Measurements from ENCODE around the gene TRIM66. TPM values are rescaled to one million over a fixed set of nuclear protein-coding genes. Genes with fewer than 3 reads are reported as not detected.

TRIM66 gene
- total RNA-seq, 1 donor from 2014 or later: 5.9 TPM

DNA sequence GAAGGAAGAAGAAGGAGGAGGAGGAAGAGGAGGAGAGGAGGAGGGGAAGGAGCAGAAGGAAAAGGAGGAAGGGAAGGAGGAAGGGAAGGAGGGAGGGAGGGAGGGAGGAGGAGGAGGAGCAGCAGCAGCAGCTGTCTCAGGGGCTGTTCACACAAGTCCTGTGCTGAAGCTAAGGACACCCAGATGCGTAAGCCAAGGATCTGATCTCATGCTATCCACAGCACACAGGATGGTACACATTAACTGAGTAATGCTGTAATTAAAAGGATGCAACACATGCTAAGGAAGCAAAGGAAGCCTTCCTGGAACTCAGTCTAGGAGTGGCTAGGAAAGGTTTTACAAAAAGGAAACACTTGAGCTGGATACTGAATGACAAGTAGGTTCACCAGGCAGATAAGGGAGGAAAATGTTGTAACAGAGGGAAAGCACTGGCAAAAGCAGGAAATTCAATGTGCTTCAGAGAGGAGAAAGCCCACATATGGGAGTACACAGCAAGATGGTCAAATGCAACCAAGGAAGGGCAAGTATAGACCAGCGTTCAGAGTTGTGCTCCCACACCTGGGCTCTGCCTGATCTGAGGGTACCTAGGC lies 32.0 kb downstream of the TRIM66 start:
- no peak for TF ChIP-seq CTCF (IDR thresholded peaks at IDR 0.05)
- peaks cover 7% of the 10 kb centered on the region for H3K36me3 Mint-ChIP-seq (ENCODE audit: low read depth)
- no peaks in the 10 kb centered on the region for H3K9me3 Mint-ChIP-seq (ENCODE audit: low read depth)
- H3K27ac Mint-ChIP-seq (ENCODE audit: unreplicated experiment): peak overlapping the region; percentile 59
- peaks cover 12% of the 10 kb centered on the region for H3K4me1 Mint-ChIP-seq (ENCODE audit: low read depth)
- no peak for DNase-seq (ENCODE audit: low spot score)
- H3K27me3 Mint-ChIP-seq (ENCODE audit: low read depth): no peaks in the 10 kb centered on the region
- H3K4me3 Mint-ChIP-seq (ENCODE audit: unreplicated experiment): no peak overlapping the region

- no peaks in the 10 kb centered on the region for H3K27me3 Mint-ChIP-seq (ENCODE audit: low read depth)
- H3K4me1 Mint-ChIP-seq (ENCODE audit: low read depth): peaks cover 12% of the 10 kb centered on the region
- DNase-seq (ENCODE audit: low spot score): no peak
- no peak overlapping the region for H3K4me3 Mint-ChIP-seq (ENCODE audit: unreplicated experiment)
- no peaks in the 10 kb centered on the region for H3K9me3 Mint-ChIP-seq (ENCODE audit: low read depth)
- peaks cover 6% of the 10 kb centered on the region for H3K36me3 Mint-ChIP-seq (ENCODE audit: low read depth)
- peak overlapping the region; percentile 30 for H3K27ac Mint-ChIP-seq (ENCODE audit: unreplicated experiment)
- no peak for TF ChIP-seq CTCF (IDR thresholded peaks at IDR 0.05)
Measured at GRCh38 chr11:8649361-8649760, 33.1 kb downstream of the TRIM66 start.

GRCh38 chr11:8646873-8647272 lies 35.6 kb downstream of the TRIM66 start:
- Mint-ChIP-seq H3K27me3 (ENCODE audit: low read depth) (no peaks in the 10 kb centered on the region), H3K36me3 (ENCODE audit: low read depth) (peaks cover 2% of the 10 kb centered on the region), H3K4me3 (ENCODE audit: unreplicated experiment) (no peak overlapping the region), H3K27ac (ENCODE audit: unreplicated experiment) (no peak overlapping the region), H3K9me3 (ENCODE audit: low read depth) (no peaks in the 10 kb centered on the region), H3K4me1 (ENCODE audit: low read depth) (peaks cover 7% of the 10 kb centered on the region)
- no peak for TF ChIP-seq CTCF (IDR thresholded peaks at IDR 0.05)
- no peak for DNase-seq (ENCODE audit: low spot score)

DNA sequence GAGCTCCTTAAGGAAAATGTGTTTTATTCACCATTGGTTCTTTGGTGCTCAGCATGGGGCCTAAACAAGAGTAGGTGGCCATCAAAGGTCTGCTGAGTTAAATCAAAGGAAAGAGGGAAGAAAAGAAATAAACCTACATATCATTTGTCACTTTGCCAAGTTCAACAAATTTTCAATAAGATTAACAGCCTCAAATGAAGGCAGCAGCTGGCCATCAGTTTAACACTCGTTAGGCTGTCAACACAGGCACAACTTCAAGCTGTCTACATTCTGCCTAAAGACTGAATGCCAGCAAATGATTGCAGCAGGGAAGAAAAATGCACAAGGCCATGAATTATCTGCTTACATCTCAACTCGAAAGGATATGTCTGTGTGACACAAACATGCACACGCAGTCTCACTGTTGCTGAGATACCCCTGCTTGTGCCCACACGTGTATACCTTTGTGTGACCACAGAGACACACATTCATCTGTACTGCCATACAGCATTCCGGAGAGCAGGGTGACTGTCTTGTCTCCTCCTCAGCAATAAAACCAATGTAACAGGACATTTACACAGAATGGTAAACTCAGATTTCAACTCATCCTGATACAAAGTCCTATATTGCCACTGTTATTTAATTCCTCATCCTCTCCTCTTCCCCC lies 40.1 kb downstream of the TRIM66 start:
- H3K36me3 Mint-ChIP-seq (ENCODE audit: low read depth): peaks cover 11% of the 10 kb centered on the region
- no peaks in the 10 kb centered on the region for H3K4me1 Mint-ChIP-seq (ENCODE audit: low read depth)
- TF ChIP-seq CTCF (IDR thresholded peaks at IDR 0.05): no peak
- H3K27ac Mint-ChIP-seq (ENCODE audit: unreplicated experiment): no peak overlapping the region
- no peaks in the 10 kb centered on the region for H3K27me3 Mint-ChIP-seq (ENCODE audit: low read depth)
- DNase-seq (ENCODE audit: low spot score): no peak
- H3K4me3 Mint-ChIP-seq (ENCODE audit: unreplicated experiment): no peak overlapping the region
- H3K9me3 Mint-ChIP-seq (ENCODE audit: low read depth): no peaks in the 10 kb centered on the region

GRCh38 chr11:8641332-8641731 lies 41.1 kb downstream of the TRIM66 start:
- Mint-ChIP-seq H3K9me3 (ENCODE audit: low read depth) (peaks cover 4% of the 10 kb centered on the region), H3K4me3 (ENCODE audit: unreplicated experiment) (no peak overlapping the region), H3K27me3 (ENCODE audit: low read depth) (no peaks in the 10 kb centered on the region), H3K27ac (ENCODE audit: unreplicated experiment) (no peak overlapping the region), H3K4me1 (ENCODE audit: low read depth) (no peaks in the 10 kb centered on the region), H3K36me3 (ENCODE audit: low read depth) (peaks cover 16% of the 10 kb centered on the region)
- no peak for TF ChIP-seq CTCF (IDR thresholded peaks at IDR 0.05)
- DNase-seq (ENCODE audit: low spot score): no peak

Data from chondrocyte (in vitro differentiated cells).